ENCODE results near the gene OR6M1. TPM values are rescaled to one million over a fixed set of nuclear protein-coding genes. Genes with fewer than 3 reads are reported as not detected.

Gene OR6M1
- total RNA-seq, 3 donors from 2014 or later (not counting 1 experiment from before 2014, with no cell fraction given) = not detected

GRCh38 chr11:123841174-123841573 lies 35.0 kb upstream of the OR6M1 start:
- Histone ChIP-seq H3K27ac (ENCODE audit: low read length) (no peak overlapping the region), H3K4me3 (ENCODE audit: low read length) (no peak overlapping the region), H3K27me3 (ENCODE audit: control insufficient read depth, insufficient read depth, low read length) (no peaks in the 10 kb centered on the region), H3K4me1 (ENCODE audit: control insufficient read depth, insufficient read depth, low read length) (no peaks in the 10 kb centered on the region), H3K9me3 (ENCODE audit: control insufficient read depth, insufficient read depth, low read length) (no peaks in the 10 kb centered on the region), H3K36me3 (ENCODE audit: control insufficient read depth, insufficient read depth, low read length) (no peaks in the 10 kb centered on the region)
- WGBS (ENCODE audit: insufficient coverage) = 77% methylated on average over 6 of the region's 6 CpGs
- Mint-ChIP-seq H3K36me3 (no peaks in the 10 kb centered on the region), H3K9me3 (peaks cover 0 to 2% of the 10 kb centered on the region in 2 donors), H3K27me3 (ENCODE audit: low read depth in 2 of 2) (no peaks in the 10 kb centered on the region), H3K27ac (no peak overlapping the region), H3K4me1 (no peaks in the 10 kb centered on the region), H3K4me3 (no peak overlapping the region)
- ATAC-seq (no peak), DNase-seq (no peak)
- no peak for TF ChIP-seq CTCF (IDR thresholded peaks at IDR 0.05)
- intact Hi-C loops (cut with micrococcal nuclease) = no loop called here

- no peak for ATAC-seq
- no peak overlapping the region for H3K27ac ChIP-seq (ENCODE audit: low read length)
- Mint-ChIP-seq H3K4me1 (no peaks in the 10 kb centered on the region), H3K36me3 (no peaks in the 10 kb centered on the region), H3K27ac (no peak overlapping the region), H3K27me3 (ENCODE audit: low read depth in 2 of 2) (no peaks in the 10 kb centered on the region), H3K9me3 (peaks cover 0 to 2% of the 10 kb centered on the region in 2 donors), H3K4me3 (no peak overlapping the region)
- H3K9me3 ChIP-seq (ENCODE audit: control insufficient read depth, insufficient read depth, low read length) = no peaks in the 10 kb centered on the region
- TF ChIP-seq CTCF (IDR thresholded peaks at IDR 0.05) = no peak
- no peak overlapping the region for H3K4me3 ChIP-seq (ENCODE audit: low read length)
- 85% methylated on average over 5 of the region's 5 CpGs for WGBS (ENCODE audit: insufficient coverage)
- H3K36me3 ChIP-seq (ENCODE audit: control insufficient read depth, insufficient read depth, low read length) = no peaks in the 10 kb centered on the region
- intact Hi-C loops (cut with micrococcal nuclease) = no loop called here
- no peaks in the 10 kb centered on the region for H3K4me1 ChIP-seq (ENCODE audit: control insufficient read depth, insufficient read depth, low read length)
- H3K27me3 ChIP-seq (ENCODE audit: control insufficient read depth, insufficient read depth, low read length) = no peaks in the 10 kb centered on the region
- DNase-seq = no peak
Observed at GRCh38 chr11:123839131-123839530, 33.0 kb upstream of the OR6M1 start.

GRCh38 chr11:123838659-123839058 lies 32.5 kb upstream of the OR6M1 start:
- no peak for DNase-seq
- no peaks in the 10 kb centered on the region for H3K36me3 Mint-ChIP-seq
- ATAC-seq = no peak
- peaks cover 0 to 2% of the 10 kb centered on the region in 2 donors for H3K9me3 Mint-ChIP-seq
- H3K27me3 Mint-ChIP-seq (ENCODE audit: low read depth in 2 of 2) = no peaks in the 10 kb centered on the region
- TF ChIP-seq CTCF (IDR thresholded peaks at IDR 0.05) = no peak
- intact Hi-C loops (cut with micrococcal nuclease) = no loop called here
- WGBS (ENCODE audit: insufficient coverage) = 82% methylated on average over 1 of the region's 1 CpG
- no peak overlapping the region for H3K27ac Mint-ChIP-seq
- no peak overlapping the region for H3K27ac ChIP-seq (ENCODE audit: low read length)
- H3K4me3 ChIP-seq (ENCODE audit: low read length) = no peak overlapping the region
- H3K4me1 ChIP-seq (ENCODE audit: control insufficient read depth, insufficient read depth, low read length) = no peaks in the 10 kb centered on the region
- no peaks in the 10 kb centered on the region for H3K4me1 Mint-ChIP-seq
- no peaks in the 10 kb centered on the region for H3K27me3 ChIP-seq (ENCODE audit: control insufficient read depth, insufficient read depth, low read length)
- H3K9me3 ChIP-seq (ENCODE audit: control insufficient read depth, insufficient read depth, low read length) = no peaks in the 10 kb centered on the region
- H3K36me3 ChIP-seq (ENCODE audit: control insufficient read depth, insufficient read depth, low read length) = no peaks in the 10 kb centered on the region
- no peak overlapping the region for H3K4me3 Mint-ChIP-seq

GRCh38 chr11:123838199-123838598 lies 32.0 kb upstream of the OR6M1 start:
- DNase-seq (no peak), ATAC-seq (no peak)
- Histone ChIP-seq H3K27me3 (ENCODE audit: control insufficient read depth, insufficient read depth, low read length) (no peaks in the 10 kb centered on the region), H3K36me3 (ENCODE audit: control insufficient read depth, insufficient read depth, low read length) (no peaks in the 10 kb centered on the region), H3K4me1 (ENCODE audit: control insufficient read depth, insufficient read depth, low read length) (no peaks in the 10 kb centered on the region), H3K4me3 (ENCODE audit: low read length) (no peak overlapping the region), H3K9me3 (ENCODE audit: control insufficient read depth, insufficient read depth, low read length) (no peaks in the 10 kb centered on the region), H3K27ac (ENCODE audit: low read length) (no peak overlapping the region)
- Mint-ChIP-seq H3K27ac (no peak overlapping the region), H3K27me3 (ENCODE audit: low read depth in 2 of 2) (no peaks in the 10 kb centered on the region), H3K4me1 (no peaks in the 10 kb centered on the region), H3K36me3 (no peaks in the 10 kb centered on the region), H3K9me3 (peaks cover 0 to 2% of the 10 kb centered on the region in 2 donors), H3K4me3 (no peak overlapping the region)
- intact Hi-C loops (cut with micrococcal nuclease) = no loop called here
- TF ChIP-seq CTCF (IDR thresholded peaks at IDR 0.05) = no peak
- 87% methylated on average over 3 of the region's 3 CpGs for WGBS (ENCODE audit: insufficient coverage)
